Activated naive CD8-positive, alpha-beta T cell treated with anti-CD3 and anti-CD28 coated beads for 36 hours (primary cell): ENCODE measurements around the gene ANKLE2. TPM values are rescaled to one million over a fixed set of nuclear protein-coding genes. Genes with fewer than 3 reads are reported as not detected.
"Not testable (repeated sequence)": the region's sequence is repeated elsewhere in the genome, so short reads cannot be mapped to it uniquely, and the experiment has no call there.

Source experiments
- DNase-seq: peaks from one replicate; pipeline ENCODE4 v3.0.0; 2021
- H3K27ac Mint-ChIP-seq: one replicate; pipeline ENCODE4 v1.8.0; 2022; ENCODE audit warnings: mild to moderate bottlenecking, moderate library complexity, mixed read lengths
- H3K27me3 Mint-ChIP-seq: one replicate; pipeline ENCODE4 v1.8.0; 2022; ENCODE audit warnings: mild to moderate bottlenecking, mixed read lengths
- H3K36me3 Mint-ChIP-seq: one replicate; pipeline ENCODE4 v1.8.0; 2021; ENCODE audit warnings: mild to moderate bottlenecking, mixed read lengths
- H3K4me1 Mint-ChIP-seq: one replicate; pipeline ENCODE4 v1.8.0; 2021; ENCODE audit warnings: mixed read lengths
- H3K4me3 Mint-ChIP-seq: one replicate; pipeline ENCODE4 v1.8.0; 2022; ENCODE audit warnings: mild to moderate bottlenecking, moderate library complexity, mixed read lengths
- H3K9me3 Mint-ChIP-seq: one replicate; pipeline ENCODE4 v1.8.0; 2022; ENCODE audit warnings: mixed read lengths
- total RNA-seq, 2 experiments: library from RNA; stranded (reverse); gene quantifications; one replicate each; pipeline ENCODE4 v1.2.3, GENCODE V29; 2021

Gene ANKLE2
- 10 to 100 TPM; 84.5 to 84.8 TPM for total RNA-seq

- peak within 1 kb of the TSS; percentile 93 for H3K4me3 Mint-ChIP-seq
- H3K36me3 Mint-ChIP-seq, result peaks cover 31% of the 10 kb centered on the region
- peaks cover 4% of the 10 kb centered on the region for H3K27me3 Mint-ChIP-seq
- H3K9me3 Mint-ChIP-seq, result no peaks in the 10 kb centered on the region
- DNase-seq, result peak; percentile 83
- peak within 1 kb of the TSS; percentile 99 for H3K27ac Mint-ChIP-seq
- peaks cover 23% of the 10 kb centered on the region for H3K4me1 Mint-ChIP-seq
These were observed at the start of gene ANKLE2 for GRCh38 chr12:132761032-132761920. Gene ANKLE2, minus strand, starts transcription at chr12:132761832. Its CDS starts 34 bp downstream, at chr12:132761798.

DNA sequence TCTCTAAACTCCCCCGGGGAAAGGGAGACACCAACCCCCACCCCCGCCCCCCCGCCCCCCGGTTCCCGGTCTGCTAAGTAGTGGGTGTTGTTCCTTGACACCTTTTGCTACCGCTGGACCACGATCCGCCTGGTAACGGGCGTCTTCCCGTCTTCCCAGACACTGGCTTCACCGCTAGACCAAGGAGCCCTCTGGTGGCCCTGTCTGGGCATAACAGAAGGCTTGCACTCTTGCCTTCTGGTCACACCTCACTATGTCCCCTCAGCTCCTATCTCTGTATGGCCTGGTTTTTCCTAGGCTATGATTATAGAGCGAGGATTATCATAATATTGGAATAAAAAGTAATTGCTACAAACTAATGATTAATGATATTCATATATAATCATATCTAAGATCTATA is 47.8 kb upstream of the ANKLE2 start:
- not testable (repeated sequence) for H3K27me3 Mint-ChIP-seq, H3K4me3 Mint-ChIP-seq, H3K27ac Mint-ChIP-seq, H3K9me3 Mint-ChIP-seq
- peaks cover 51% of the 10 kb centered on the region for H3K36me3 Mint-ChIP-seq
- peak; percentile 21 for DNase-seq
- H3K4me1 Mint-ChIP-seq, result peaks cover 39% of the 10 kb centered on the region

- no peaks in the 10 kb centered on the region for H3K27me3 Mint-ChIP-seq
- H3K9me3 Mint-ChIP-seq, result no peaks in the 10 kb centered on the region
- H3K4me1 Mint-ChIP-seq, result peaks cover 29% of the 10 kb centered on the region
- H3K4me3 Mint-ChIP-seq, result no peak overlapping the region
- no peak overlapping the region for H3K27ac Mint-ChIP-seq
- no peak for DNase-seq
- H3K36me3 Mint-ChIP-seq, result peaks cover 48% of the 10 kb centered on the region
These were observed 45.9 kb upstream of the ANKLE2 start for GRCh38 chr12:132807295-132808092.

GRCh38 chr12:132806857-132807256 is 45.2 kb upstream of the ANKLE2 start:
- H3K27me3 Mint-ChIP-seq, result no peaks in the 10 kb centered on the region
- DNase-seq, result peak; percentile 60
- no peaks in the 10 kb centered on the region for H3K9me3 Mint-ChIP-seq
- peaks cover 44% of the 10 kb centered on the region for H3K36me3 Mint-ChIP-seq
- peak overlapping the region; percentile 5 for H3K4me3 Mint-ChIP-seq
- H3K27ac Mint-ChIP-seq, result peak overlapping the region; percentile 11
- H3K4me1 Mint-ChIP-seq, result peaks cover 26% of the 10 kb centered on the region

DNA sequence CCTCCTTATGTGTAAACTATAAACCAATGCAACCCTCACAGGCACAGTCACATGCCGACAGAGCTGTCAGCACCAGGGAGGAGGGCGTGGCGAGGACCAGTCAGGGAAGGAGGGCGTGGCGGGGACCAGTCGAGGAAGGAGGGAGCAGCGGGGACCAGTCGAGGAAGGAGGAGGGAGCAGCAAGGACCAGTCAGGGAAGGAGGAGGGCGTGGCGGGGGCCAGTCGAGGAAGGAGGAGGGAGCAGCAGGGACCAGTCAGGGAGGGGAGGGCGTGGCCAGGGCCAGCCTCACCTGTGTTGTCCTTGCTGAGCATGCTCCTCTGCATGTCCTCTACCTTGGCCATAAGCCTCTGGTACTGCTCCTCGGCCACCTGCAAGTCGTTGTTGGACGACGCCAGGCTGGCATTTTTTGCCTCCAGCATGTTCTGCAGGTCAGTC is 42.8 kb upstream of the ANKLE2 start:
- Mint-ChIP-seq H3K4me1 (peaks cover 21% of the 10 kb centered on the region), H3K27me3 (no peaks in the 10 kb centered on the region), H3K36me3 (peaks cover 41% of the 10 kb centered on the region), H3K9me3 (no peaks in the 10 kb centered on the region), H3K27ac (no peak overlapping the region), H3K4me3 (no peak overlapping the region)
- DNase-seq, result no peak

DNA sequence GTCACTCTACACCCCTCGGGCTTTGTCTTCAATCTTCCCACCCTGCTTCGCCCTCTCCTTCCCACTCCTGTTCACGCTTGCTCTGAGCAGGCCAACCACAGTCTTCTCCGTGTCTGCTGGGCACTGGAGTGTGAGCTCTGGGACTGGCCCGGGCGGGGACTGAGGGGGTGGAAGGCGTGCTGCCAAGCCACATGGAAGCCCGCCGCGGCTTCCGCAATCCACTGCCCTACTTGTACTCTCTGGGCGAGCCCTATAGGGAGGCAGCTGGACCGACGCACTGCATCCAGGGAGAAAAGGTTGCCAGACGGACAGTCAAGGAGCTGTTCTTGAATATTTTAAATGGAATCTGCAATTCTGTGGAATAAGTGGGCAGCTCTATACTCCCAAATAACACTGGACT is 42.3 kb upstream of the ANKLE2 start:
- Mint-ChIP-seq H3K27me3 (no peaks in the 10 kb centered on the region), H3K27ac (no peak overlapping the region), H3K9me3 (no peaks in the 10 kb centered on the region), H3K36me3 (peaks cover 41% of the 10 kb centered on the region), H3K4me3 (no peak overlapping the region), H3K4me1 (peaks cover 21% of the 10 kb centered on the region)
- DNase-seq, result no peak

DNA sequence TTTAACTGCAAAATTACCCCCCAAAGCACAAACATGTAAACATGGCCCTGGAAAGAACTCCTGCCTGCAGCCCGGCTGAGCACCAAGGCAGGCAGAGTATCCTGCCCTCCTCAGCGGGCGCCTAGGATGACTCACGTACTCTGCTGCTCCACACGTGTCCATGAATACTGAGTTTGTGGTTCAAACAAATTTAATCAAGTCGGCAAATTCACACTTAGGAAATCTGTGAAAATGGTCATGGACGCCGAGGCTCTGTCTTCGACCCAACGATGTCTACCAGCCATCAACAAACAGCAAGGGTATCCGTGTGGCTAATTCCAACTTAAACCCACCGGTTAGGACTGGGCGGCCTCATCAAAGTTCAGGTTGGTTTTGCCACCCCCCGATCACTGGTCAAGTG is 41.5 kb upstream of the ANKLE2 start:
- no peaks in the 10 kb centered on the region for H3K27me3 Mint-ChIP-seq
- no peaks in the 10 kb centered on the region for H3K9me3 Mint-ChIP-seq
- H3K4me1 Mint-ChIP-seq, result peaks cover 16% of the 10 kb centered on the region
- peaks cover 39% of the 10 kb centered on the region for H3K36me3 Mint-ChIP-seq
- no peak overlapping the region for H3K27ac Mint-ChIP-seq
- DNase-seq, result no peak
- H3K4me3 Mint-ChIP-seq, result no peak overlapping the region

DNA sequence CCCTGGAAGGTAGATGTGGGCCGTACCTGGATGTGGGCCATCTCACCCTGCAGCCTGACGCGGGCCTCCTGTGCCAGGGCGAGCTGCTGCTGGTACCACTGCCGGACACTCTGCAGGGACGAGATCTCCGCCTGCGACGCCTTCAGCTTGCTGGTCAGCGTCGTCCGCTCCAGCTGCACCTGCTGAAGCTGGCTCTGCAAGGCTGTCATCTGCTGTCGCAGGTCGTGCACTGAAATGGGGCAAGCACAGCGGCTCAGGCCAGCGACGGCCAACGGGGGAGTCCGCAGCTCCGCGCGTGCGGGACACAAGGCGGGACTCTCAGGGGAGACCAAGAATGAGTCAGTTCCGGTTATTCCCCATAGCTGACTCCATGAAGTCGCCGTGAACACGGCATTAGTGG is 40.1 kb upstream of the ANKLE2 start:
- Mint-ChIP-seq H3K27me3 (no peaks in the 10 kb centered on the region), H3K36me3 (peaks cover 31% of the 10 kb centered on the region), H3K4me3 (no peak overlapping the region), H3K9me3 (no peaks in the 10 kb centered on the region), H3K4me1 (peaks cover 8% of the 10 kb centered on the region), H3K27ac (no peak overlapping the region)
- DNase-seq, result no peak

- H3K27me3 Mint-ChIP-seq, result no peaks in the 10 kb centered on the region
- H3K4me1 Mint-ChIP-seq, result no peaks in the 10 kb centered on the region
- no peak for DNase-seq
- peaks cover 19% of the 10 kb centered on the region for H3K36me3 Mint-ChIP-seq
- no peaks in the 10 kb centered on the region for H3K9me3 Mint-ChIP-seq
- no peak overlapping the region for H3K27ac Mint-ChIP-seq
- H3K4me3 Mint-ChIP-seq, result no peak overlapping the region
These were observed 37.2 kb upstream of the ANKLE2 start for GRCh38 chr12:132798836-132799235.

DNA sequence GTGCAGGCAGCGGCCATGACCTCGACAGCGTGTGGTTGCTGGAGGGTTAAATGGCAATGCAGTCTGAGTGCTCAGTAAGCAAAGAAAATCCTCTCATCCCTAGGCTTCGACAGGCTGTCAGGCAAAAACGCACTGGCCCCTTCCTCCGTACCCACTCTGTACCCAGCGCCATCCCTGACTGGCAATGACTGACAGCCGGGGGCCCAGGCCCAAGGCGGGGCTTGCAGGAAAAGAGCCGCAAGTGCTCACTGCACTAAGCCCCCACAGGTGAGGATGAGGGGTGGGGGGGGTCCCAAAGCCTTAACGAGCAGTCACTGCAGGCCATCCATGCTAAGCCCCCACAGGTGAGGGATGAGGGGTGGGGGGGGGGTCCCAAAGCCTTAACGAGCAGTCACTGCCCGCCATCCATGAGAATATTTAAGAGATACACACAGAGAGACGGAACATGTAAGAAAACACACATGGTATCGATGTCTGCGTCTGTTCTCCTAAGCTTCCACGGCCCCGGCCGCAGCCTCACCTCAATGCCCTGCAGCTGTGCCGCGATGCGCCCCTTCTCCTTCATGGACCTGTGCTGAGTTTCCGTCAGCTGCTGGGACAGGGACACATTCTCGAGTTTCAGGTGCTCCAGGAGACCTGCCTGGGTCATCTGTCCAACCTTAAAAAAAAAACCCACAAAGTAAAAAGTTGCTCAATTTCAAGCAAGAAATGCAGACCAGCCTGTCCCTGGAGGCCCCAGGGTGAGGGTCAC is 36.4 kb upstream of the ANKLE2 start:
- no peak overlapping the region for H3K27ac Mint-ChIP-seq
- no peaks in the 10 kb centered on the region for H3K4me1 Mint-ChIP-seq
- H3K36me3 Mint-ChIP-seq, result peaks cover 14% of the 10 kb centered on the region
- H3K9me3 Mint-ChIP-seq, result no peaks in the 10 kb centered on the region
- no peaks in the 10 kb centered on the region for H3K27me3 Mint-ChIP-seq
- no peak overlapping the region for H3K4me3 Mint-ChIP-seq
- no peak for DNase-seq

DNA sequence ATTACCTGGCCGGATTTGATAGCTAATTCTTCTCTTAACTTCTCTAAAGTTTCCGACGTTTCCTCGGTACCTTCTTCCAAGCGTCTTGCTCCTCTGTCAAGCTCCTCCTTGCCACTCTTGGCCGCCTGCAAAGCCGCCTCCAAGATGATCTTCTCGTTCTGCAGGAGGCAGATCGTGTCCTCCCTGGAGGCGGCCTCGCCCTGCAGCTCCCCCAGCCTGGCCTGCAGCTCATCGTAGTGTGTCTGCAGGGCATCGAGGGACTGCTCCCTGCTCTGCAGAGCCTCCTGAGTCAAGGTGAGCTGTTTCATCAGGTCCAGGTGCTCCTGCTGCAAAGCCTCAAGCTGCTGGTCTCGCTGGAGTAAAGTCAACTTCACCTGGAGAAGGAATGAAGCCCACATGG is 34.2 kb upstream of the ANKLE2 start:
- Mint-ChIP-seq H3K9me3 (no peaks in the 10 kb centered on the region), H3K27me3 (no peaks in the 10 kb centered on the region), H3K4me1 (no peaks in the 10 kb centered on the region), H3K36me3 (peaks cover 15% of the 10 kb centered on the region), H3K4me3 (no peak overlapping the region), H3K27ac (no peak overlapping the region)
- no peak for DNase-seq

DNA sequence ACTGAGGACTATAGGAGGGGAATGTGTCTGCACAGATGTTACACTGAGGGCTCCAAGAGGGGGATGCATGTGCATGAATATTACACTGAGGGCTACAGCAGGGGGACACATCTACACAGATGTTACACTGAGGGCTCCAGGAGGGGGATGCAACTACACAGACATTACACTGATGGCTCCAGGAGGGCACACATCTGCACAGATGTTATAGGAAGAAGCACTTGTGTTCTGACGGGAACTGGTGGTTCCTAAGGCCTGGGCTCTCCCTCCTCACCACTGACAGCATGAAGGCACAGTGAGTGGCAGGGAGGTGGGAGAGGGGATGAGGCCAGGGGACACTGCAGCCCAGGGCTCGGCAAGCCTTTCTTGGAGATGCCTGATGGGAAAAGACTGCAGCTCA is 30.3 kb upstream of the ANKLE2 start:
- not testable (repeated sequence) for H3K4me3 Mint-ChIP-seq, DNase-seq, H3K27me3 Mint-ChIP-seq, H3K27ac Mint-ChIP-seq, H3K4me1 Mint-ChIP-seq, H3K9me3 Mint-ChIP-seq
- peaks cover 35% of the 10 kb centered on the region for H3K36me3 Mint-ChIP-seq

- H3K9me3 Mint-ChIP-seq, result no peaks in the 10 kb centered on the region
- H3K27me3 Mint-ChIP-seq, result no peaks in the 10 kb centered on the region
- no peak for DNase-seq
- no peaks in the 10 kb centered on the region for H3K4me1 Mint-ChIP-seq
- no peak overlapping the region for H3K27ac Mint-ChIP-seq
- no peak overlapping the region for H3K4me3 Mint-ChIP-seq
- H3K36me3 Mint-ChIP-seq, result peaks cover 39% of the 10 kb centered on the region
These were observed 27.5 kb upstream of the ANKLE2 start for GRCh38 chr12:132789099-132789471.

- no peaks in the 10 kb centered on the region for H3K9me3 Mint-ChIP-seq
- no peak overlapping the region for H3K4me3 Mint-ChIP-seq
- no peaks in the 10 kb centered on the region for H3K4me1 Mint-ChIP-seq
- no peaks in the 10 kb centered on the region for H3K27me3 Mint-ChIP-seq
- peaks cover 39% of the 10 kb centered on the region for H3K36me3 Mint-ChIP-seq
- H3K27ac Mint-ChIP-seq, result no peak overlapping the region
- DNase-seq, result no peak
These were observed 26.9 kb upstream of the ANKLE2 start for GRCh38 chr12:132788375-132789098.
